HCT116 (cell line): Measurements from ENCODE around the gene ENTR1. TPM values are rescaled to one million over a fixed set of nuclear protein-coding genes. Genes with fewer than 3 reads are reported as not detected.

Source experiments
- ATAC-seq: fragments of 200-7000 bp; cut with Tn5 transposase; 2 replicates; pipeline ENCODE4 v1.9.1; 2020; ENCODE audit warnings: mild to moderate bottlenecking, moderate library complexity
- BruUV-seq: library from RNA; stranded (reverse); fragments of 400-500 nt; replicated peaks from 2 replicates; lab custom pipeline; 2021; lab: Mats Ljungman, UMichigan
- CTCF ChIA-PET: fragments of 300-600 bp; sonication (Branson Sonifier 250); formaldehyde crosslinking; loops from one replicate; lab custom pipeline; 2021; ENCODE audit warnings: antibody characterized with exemption; lab: Charles Lee
- POLR2A ChIA-PET: fragments of 300-600, 350-600 bp; sonication (Branson Sonifier 250); formaldehyde crosslinking; loops from one replicate; lab custom pipeline; 2021; ENCODE audit warnings: antibody characterized with exemption; lab: Charles Lee
- RAD21 ChIA-PET, 2 experiments: fragments of 300-600 bp; sonication (Branson Sonifier 250); formaldehyde crosslinking; loops; one replicate each; lab custom pipeline; 2023; ENCODE audit warnings: low total read pairs in 2 of 2; ENCODE audit not compliant: uncharacterized antibody in 2 of 2, unreplicated experiment in 2 of 2, low non-redundant PET in 1 of 2; lab: Charles Lee
- DNase-seq: peaks from one replicate; pipeline ENCODE4 v3.0.0-alpha.2; 2010; ENCODE audit warnings: low read depth, low spot score
- H2AFZ ChIP-seq: fragments of 200-600 bp; shearing (Covaris generic), sonication (generic); 2 replicates; pipeline ENCODE4 v1.6.1; 2017; ENCODE audit warnings: low read depth, mixed run types, mixed read lengths, antibody characterized with exemption, low read length; ENCODE audit not compliant: poor library complexity, severe bottlenecking
- H3K27ac ChIP-seq: 2 replicates; pipeline ENCODE4 v1.5.1; 2012; ENCODE audit warnings: low read depth, low read length
- H3K27me3 ChIP-seq: fragments of 200-600 bp; sonication (generic); 2 replicates; pipeline ENCODE4 v1.6.1; 2016; ENCODE audit warnings: mixed run types, low read length, mixed read lengths; ENCODE audit not compliant: insufficient read depth
- H3K36me3 ChIP-seq, 2 experiments: fragments of 200-500 bp in 1 of 2; fragments of 200-600 bp in 1 of 2; sonication (Bioruptor generic) in 1 of 2; sonication (generic) in 1 of 2; 2 replicates each; pipeline versions ENCODE4 v1.5.1 to v1.6.1; 2014 to 2016; ENCODE audit warnings: low read length in 2 of 2, inconsistent platforms in 1 of 2, mixed read lengths in 1 of 2, mixed run types in 1 of 2; ENCODE audit not compliant: insufficient read depth in 2 of 2, control insufficient read depth in 1 of 2
- H3K4me1 ChIP-seq, 2 experiments: fragments of 200-600 bp in 1 of 2; sonication (generic) in 1 of 2; 2 replicates each; pipeline versions ENCODE4 v1.5.1 to v1.6.1; 2012 to 2017; ENCODE audit warnings: low read length in 2 of 2, inconsistent platforms in 1 of 2, mild to moderate bottlenecking in 1 of 2, mixed read lengths in 1 of 2, mixed run types in 1 of 2, moderate library complexity in 1 of 2; ENCODE audit not compliant: insufficient read depth in 2 of 2, control insufficient read depth in 1 of 2
- H3K4me2 ChIP-seq: fragments of 200-600 bp; sonication (generic); 2 replicates; pipeline ENCODE4 v1.6.1; 2017; ENCODE audit warnings: mixed run types, low read length, mixed read lengths
- H3K4me3 ChIP-seq, 2 experiments: fragments of 200-600 bp in 1 of 2; sonication (generic) in 1 of 2; replicated peaks in 1 of 2; 2 replicates each; pipeline ENCODE4 v1.5.1; 2011 to 2016; ENCODE audit warnings: low read length in 2 of 2, control low read depth in 1 of 2, low read depth in 1 of 2, mild to moderate bottlenecking in 1 of 2, mixed read lengths in 1 of 2, mixed run types in 1 of 2
- H3K79me2 ChIP-seq: fragments of 200-600 bp; sonication (generic); 2 replicates; pipeline ENCODE4 v1.6.1; 2017; ENCODE audit warnings: mild to moderate bottlenecking, mixed run types, low read length, moderate library complexity, mixed read lengths; ENCODE audit not compliant: insufficient read depth
- H3K9ac ChIP-seq: fragments of 200-600 bp; sonication (generic); 2 replicates; pipeline ENCODE4 v1.6.1; 2016; ENCODE audit warnings: low read length, mixed read lengths
- H3K9me2 ChIP-seq: fragments of 200-600 bp; sonication (generic), shearing (Covaris generic); 2 replicates; pipeline ENCODE4 v1.6.1; 2017; ENCODE audit warnings: mixed run types, mild to moderate bottlenecking, moderate library complexity; ENCODE audit not compliant: insufficient read depth
- H3K9me3 ChIP-seq, 2 experiments: fragments of 200-500 bp in 1 of 2; fragments of 200-600 bp in 1 of 2; sonication (Bioruptor generic) in 1 of 2; sonication (generic) in 1 of 2; 2 replicates each; pipeline ENCODE4 v1.6.1; 2014 to 2017; ENCODE audit warnings: low read length in 2 of 2, mixed read lengths in 2 of 2, inconsistent platforms in 1 of 2, low read depth in 1 of 2, mild to moderate bottlenecking in 1 of 2, mixed run types in 1 of 2, moderate library complexity in 1 of 2; ENCODE audit not compliant: control insufficient read depth in 1 of 2, insufficient read depth in 1 of 2
- H4K20me1 ChIP-seq: fragments of 200-600 bp; sonication (generic), shearing (Covaris generic); 2 replicates; pipeline ENCODE4 v1.6.1; 2017; ENCODE audit warnings: mixed run types, mild to moderate bottlenecking, moderate library complexity; ENCODE audit not compliant: insufficient read depth
- EZH2 ChIP-seq: fragments of 200-600 bp; sonication (generic); IDR thresholded peaks from 2 replicates; pipeline ENCODE4 v1.6.1; 2017; ENCODE audit warnings: antibody characterized with exemption, mixed run types
- EZH2phosphoT487 ChIP-seq: fragments of 200-600 bp; IDR thresholded peaks from 2 replicates; pipeline ENCODE4 v1.6.1; 2018; ENCODE audit warnings: antibody characterized with exemption, borderline replicate concordance
- FOSL1 ChIP-seq: IDR thresholded peaks from 2 replicates; pipeline ENCODE4 v1.6.1; 2012; ENCODE audit warnings: low read depth
- POLR2A ChIP-seq: IDR thresholded peaks from 2 replicates; pipeline ENCODE4 v1.7.0; 2011; ENCODE audit warnings: borderline replicate concordance; ENCODE audit not compliant: insufficient read depth, insufficient read length; ENCODE audit errors: extremely low read depth
- POLR2AphosphoS5 ChIP-seq: IDR thresholded peaks from 2 replicates; pipeline ENCODE4 v1.6.1; 2011; ENCODE audit warnings: mild to moderate bottlenecking, low read depth, low read length, moderate library complexity
- ZNF274 ChIP-seq: fragments of 200-500 bp; sonication (Bioruptor generic); IDR thresholded peaks from 2 replicates; pipeline ENCODE4 v1.6.1; 2014; ENCODE audit warnings: mild to moderate bottlenecking, low read depth, low read length, inconsistent platforms
- intact Hi-C: fragments of 100-400 bp; cut with micrococcal nuclease; formaldehyde crosslinking; loops from 2 replicates; pipeline ENCODE4 v1.10.0; 2022
- total RNA-seq: library from RNA; stranded (reverse); gene quantifications from one replicate; pipeline ENCODE4 v1.2.1, GENCODE V29; 2021; ENCODE audit not compliant: unreplicated experiment
- TF ChIP-seq, protein P1 (sequence below): IDR thresholded peaks from 2 replicates; pipeline ENCODE4 v1.6.1; 2012; ENCODE audit warnings: low read depth
- TF ChIP-seq, protein P2 (sequence below), 3 experiments: fragments of 200-600 bp in 1 of 3; sonication (generic) in 1 of 3; IDR thresholded peaks in 2 of 3; conservative IDR thresholded peaks in 1 of 3; 2 replicates each; pipeline ENCODE4 v1.5.1; 2012 to 2017; ENCODE audit warnings: low read depth in 2 of 3, low read length in 2 of 3, antibody characterized with exemption in 1 of 3, borderline replicate concordance in 1 of 3, control low read depth in 1 of 3, mild to moderate bottlenecking in 1 of 3, mixed read lengths in 1 of 3, mixed run types in 1 of 3, moderate library complexity in 1 of 3; ENCODE audit not compliant: insufficient read depth in 1 of 3

ENTR1 gene
- total RNA-seq, 1 experiment from 2014 or later, result 119 TPM

GRCh38 chr9:136370037-136370436, 40.4 kb downstream of the ENTR1 start:
- no peak for DNase-seq
- H3K27ac ChIP-seq, result no peak overlapping the region
- H3K4me1 ChIP-seq, result peaks cover 0 to 9% of the 10 kb centered on the region in 2 experiments; a peak in 2 of 4 replicates
- no peaks in the 10 kb centered on the region for H3K9me2 ChIP-seq
- POLR2A ChIA-PET, result no interaction called here
- ATAC-seq, result no peak
- H3K4me2 ChIP-seq, result no peak overlapping the region
- H3K9ac ChIP-seq, result no peak overlapping the region
- no peaks in the 10 kb centered on the region for H3K9me3 ChIP-seq
- no peaks in the 10 kb centered on the region for H4K20me1 ChIP-seq
- RAD21 ChIA-PET, result no interaction called here
- no peaks in the 10 kb centered on the region for H3K36me3 ChIP-seq
- intact Hi-C loops, result no loop called here
- H2AFZ ChIP-seq, result no peak overlapping the region
- no peak overlapping the region for H3K4me3 ChIP-seq
- H3K27me3 ChIP-seq, result no peaks in the 10 kb centered on the region
- no peak for TF ChIP-seq FOSL1
- TF ChIP-seq, protein P1, sequence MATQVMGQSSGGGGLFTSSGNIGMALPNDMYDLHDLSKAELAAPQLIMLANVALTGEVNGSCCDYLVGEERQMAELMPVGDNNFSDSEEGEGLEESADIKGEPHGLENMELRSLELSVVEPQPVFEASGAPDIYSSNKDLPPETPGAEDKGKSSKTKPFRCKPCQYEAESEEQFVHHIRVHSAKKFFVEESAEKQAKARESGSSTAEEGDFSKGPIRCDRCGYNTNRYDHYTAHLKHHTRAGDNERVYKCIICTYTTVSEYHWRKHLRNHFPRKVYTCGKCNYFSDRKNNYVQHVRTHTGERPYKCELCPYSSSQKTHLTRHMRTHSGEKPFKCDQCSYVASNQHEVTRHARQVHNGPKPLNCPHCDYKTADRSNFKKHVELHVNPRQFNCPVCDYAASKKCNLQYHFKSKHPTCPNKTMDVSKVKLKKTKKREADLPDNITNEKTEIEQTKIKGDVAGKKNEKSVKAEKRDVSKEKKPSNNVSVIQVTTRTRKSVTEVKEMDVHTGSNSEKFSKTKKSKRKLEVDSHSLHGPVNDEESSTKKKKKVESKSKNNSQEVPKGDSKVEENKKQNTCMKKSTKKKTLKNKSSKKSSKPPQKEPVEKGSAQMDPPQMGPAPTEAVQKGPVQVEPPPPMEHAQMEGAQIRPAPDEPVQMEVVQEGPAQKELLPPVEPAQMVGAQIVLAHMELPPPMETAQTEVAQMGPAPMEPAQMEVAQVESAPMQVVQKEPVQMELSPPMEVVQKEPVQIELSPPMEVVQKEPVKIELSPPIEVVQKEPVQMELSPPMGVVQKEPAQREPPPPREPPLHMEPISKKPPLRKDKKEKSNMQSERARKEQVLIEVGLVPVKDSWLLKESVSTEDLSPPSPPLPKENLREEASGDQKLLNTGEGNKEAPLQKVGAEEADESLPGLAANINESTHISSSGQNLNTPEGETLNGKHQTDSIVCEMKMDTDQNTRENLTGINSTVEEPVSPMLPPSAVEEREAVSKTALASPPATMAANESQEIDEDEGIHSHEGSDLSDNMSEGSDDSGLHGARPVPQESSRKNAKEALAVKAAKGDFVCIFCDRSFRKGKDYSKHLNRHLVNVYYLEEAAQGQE, result no peak
- TF ChIP-seq POLR2AphosphoS5, result no peak
- no peak for TF ChIP-seq EZH2phosphoT487
- TF ChIP-seq POLR2A, result no peak
- TF ChIP-seq, protein P2, sequence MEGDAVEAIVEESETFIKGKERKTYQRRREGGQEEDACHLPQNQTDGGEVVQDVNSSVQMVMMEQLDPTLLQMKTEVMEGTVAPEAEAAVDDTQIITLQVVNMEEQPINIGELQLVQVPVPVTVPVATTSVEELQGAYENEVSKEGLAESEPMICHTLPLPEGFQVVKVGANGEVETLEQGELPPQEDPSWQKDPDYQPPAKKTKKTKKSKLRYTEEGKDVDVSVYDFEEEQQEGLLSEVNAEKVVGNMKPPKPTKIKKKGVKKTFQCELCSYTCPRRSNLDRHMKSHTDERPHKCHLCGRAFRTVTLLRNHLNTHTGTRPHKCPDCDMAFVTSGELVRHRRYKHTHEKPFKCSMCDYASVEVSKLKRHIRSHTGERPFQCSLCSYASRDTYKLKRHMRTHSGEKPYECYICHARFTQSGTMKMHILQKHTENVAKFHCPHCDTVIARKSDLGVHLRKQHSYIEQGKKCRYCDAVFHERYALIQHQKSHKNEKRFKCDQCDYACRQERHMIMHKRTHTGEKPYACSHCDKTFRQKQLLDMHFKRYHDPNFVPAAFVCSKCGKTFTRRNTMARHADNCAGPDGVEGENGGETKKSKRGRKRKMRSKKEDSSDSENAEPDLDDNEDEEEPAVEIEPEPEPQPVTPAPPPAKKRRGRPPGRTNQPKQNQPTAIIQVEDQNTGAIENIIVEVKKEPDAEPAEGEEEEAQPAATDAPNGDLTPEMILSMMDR (IDR thresholded peaks at IDR 0.05 in 2 of 3, conservative IDR thresholded peaks at IDR 0.05 in 1 of 3; ENCODE audit: borderline replicate concordance in 1 of 3, insufficient read depth in 1 of 3, low read depth in 2 of 3, low read length in 2 of 3), result no peak
- TF ChIP-seq ZNF274, result no peak
- no peak for TF ChIP-seq EZH2
- TF ChIP-seq, all 23 proteins: peak for 0
- no peaks in the 10 kb centered on the region for H3K79me2 ChIP-seq
- BruUV-seq, result no TSS peak
- CTCF ChIA-PET, result no interaction called here
